Duodenal mucosa (tissue), 2 donors: ENCODE data around the gene RORB.
A peak's percentile ranks its signal among the peaks of the same experiment; 100 is the strongest.

Experiments used
- H3K27ac ChIP-seq: one replicate; pipeline ENCODE4 v1.7.0; 2013; ENCODE audit warnings: low read depth, low read length
- H3K27me3 ChIP-seq, 2 donors: one replicate each; pipeline ENCODE4 v1.7.0; 2013; ENCODE audit warnings: low read length in 2 of 2, control low read depth in 1 of 2; ENCODE audit not compliant: insufficient read depth in 2 of 2, control insufficient read depth in 1 of 2
- H3K36me3 ChIP-seq, 2 donors: one replicate each; pipeline ENCODE4 v1.7.0; 2013; ENCODE audit warnings: low read length in 2 of 2, control low read depth in 1 of 2; ENCODE audit not compliant: insufficient read depth in 2 of 2, control insufficient read depth in 1 of 2
- H3K4me1 ChIP-seq, 2 donors: one replicate each; pipeline ENCODE4 v1.7.0; 2013; ENCODE audit warnings: low read length in 2 of 2, control low read depth in 1 of 2; ENCODE audit not compliant: insufficient read depth in 2 of 2, control insufficient read depth in 1 of 2
- H3K4me3 ChIP-seq, 2 donors: one replicate each; pipeline ENCODE4 v1.7.0; 2013; ENCODE audit warnings: low read length in 2 of 2, low read depth in 1 of 2
- H3K9ac ChIP-seq, 2 donors: one replicate each; pipeline ENCODE4 v1.7.0; 2013; ENCODE audit warnings: low read length in 2 of 2, low read depth in 1 of 2
- H3K9me3 ChIP-seq, 2 donors: one replicate each; pipeline ENCODE4 v1.7.0; 2013; ENCODE audit warnings: low read length in 2 of 2, control low read depth in 1 of 2; ENCODE audit not compliant: control insufficient read depth in 1 of 2

Gene RORB

DNA sequence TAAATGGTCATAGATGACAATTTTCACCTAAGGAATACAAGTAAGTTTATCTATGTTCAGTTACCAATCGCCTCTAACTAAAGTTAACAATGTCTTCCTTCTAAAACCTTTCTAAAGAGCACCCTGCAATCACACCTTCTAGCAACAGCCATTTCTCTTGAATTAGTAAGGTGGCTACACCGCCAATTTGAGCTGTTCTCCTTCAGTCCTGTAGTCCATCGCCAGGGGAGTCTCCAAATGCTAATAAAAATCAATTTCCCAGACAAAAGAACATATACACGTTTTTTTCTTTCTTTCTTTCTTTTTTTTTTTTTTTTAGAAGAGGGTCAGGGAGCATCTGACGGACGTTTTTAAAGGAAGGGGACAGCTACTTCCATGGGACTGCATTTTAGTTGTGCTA lies 729 bp upstream of the RORB start:
- Histone ChIP-seq H3K9me3 (no peaks in the 10 kb centered on the region), H3K27me3 (peaks cover 46 to 54% of the 10 kb centered on the region in 2 donors), H3K9ac (no peak overlapping the region), H3K4me1 (peaks cover 3 to 26% of the 10 kb centered on the region in 2 donors), H3K36me3 (no peaks in the 10 kb centered on the region), H3K27ac (no peak overlapping the region), H3K4me3 (peak overlapping the region; percentile 73 to 91)

DNA sequence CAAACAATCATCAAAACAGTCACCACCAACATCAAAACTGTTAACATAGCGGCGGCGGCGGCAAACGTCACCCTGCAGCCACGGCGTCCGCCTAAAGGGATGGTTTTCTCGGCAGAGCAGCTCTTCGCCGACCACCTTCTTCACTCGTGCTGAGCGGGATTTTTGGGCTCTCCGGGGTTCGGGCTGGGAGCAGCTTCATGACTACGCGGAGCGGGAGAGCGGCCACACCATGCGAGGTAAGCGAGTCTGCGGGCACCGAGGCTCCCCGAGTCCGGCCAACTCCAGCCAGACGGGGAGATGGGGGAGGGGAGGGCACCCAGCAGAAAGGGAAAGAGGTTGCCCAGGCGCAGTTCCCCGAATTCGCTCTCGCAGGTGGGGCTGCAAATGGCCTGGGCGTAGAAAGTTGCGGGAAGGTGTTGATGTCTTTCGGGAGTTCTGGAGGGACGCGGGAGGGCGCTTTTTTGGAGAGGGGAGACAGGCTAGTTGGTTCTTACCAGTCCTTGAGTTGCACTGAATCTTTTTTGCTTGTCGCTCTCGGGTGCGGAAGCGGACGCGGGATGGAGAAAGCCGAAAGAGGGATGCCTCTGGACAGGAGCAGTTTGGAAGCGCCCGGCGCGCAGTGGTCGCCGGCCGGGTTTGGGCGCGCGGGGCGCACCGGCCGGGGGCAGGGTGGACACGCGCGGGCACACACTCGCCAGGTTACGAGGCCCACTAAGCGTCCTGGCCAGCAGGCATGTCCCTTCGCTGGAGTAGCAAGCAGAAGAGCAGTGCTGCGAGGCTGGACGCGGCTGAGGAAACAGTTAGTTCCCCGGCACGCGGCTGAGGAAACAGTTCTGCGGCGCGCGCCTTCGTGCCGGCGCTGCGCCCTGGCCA lies 849 bp downstream of the RORB start:
- Histone ChIP-seq H3K9ac (no peak overlapping the region), H3K4me3 (peak overlapping the region; percentile 73 to 91), H3K36me3 (no peaks in the 10 kb centered on the region), H3K27me3 (peaks cover 46 to 54% of the 10 kb centered on the region in 2 donors), H3K27ac (no peak overlapping the region), H3K4me1 (peaks cover 3 to 26% of the 10 kb centered on the region in 2 donors), H3K9me3 (no peaks in the 10 kb centered on the region)

DNA sequence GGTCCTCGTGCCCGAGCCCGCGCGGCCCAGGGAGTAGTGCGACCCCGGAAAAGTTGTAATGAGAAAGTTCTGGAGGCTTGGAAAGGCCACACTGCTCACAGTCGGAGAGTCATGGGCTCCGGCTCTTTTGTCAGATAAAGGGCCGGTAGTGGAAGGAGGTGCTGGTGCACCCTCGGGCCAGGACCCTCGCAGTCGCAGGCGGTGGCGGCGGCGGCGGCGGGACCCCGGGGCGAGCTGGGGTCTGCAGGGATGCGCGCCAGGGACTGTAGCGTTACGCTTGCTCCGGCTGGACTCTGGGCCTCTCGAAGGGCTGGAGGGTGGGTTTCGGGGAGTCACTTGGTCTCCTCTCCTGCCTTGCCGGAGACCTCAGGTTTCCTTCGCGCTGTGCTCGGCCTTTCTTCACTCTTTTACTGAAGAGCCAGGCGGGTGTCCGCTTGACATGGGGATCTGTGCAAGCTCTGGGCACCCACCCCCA lies 1.5 kb downstream of the RORB start:
- Histone ChIP-seq H3K27me3 (peaks cover 46 to 54% of the 10 kb centered on the region in 2 donors), H3K4me3 (peak overlapping the region; percentile 73 to 91), H3K36me3 (no peaks in the 10 kb centered on the region), H3K4me1 (peaks cover 3 to 26% of the 10 kb centered on the region in 2 donors), H3K27ac (no peak overlapping the region), H3K9me3 (no peaks in the 10 kb centered on the region), H3K9ac (no peak overlapping the region)

DNA sequence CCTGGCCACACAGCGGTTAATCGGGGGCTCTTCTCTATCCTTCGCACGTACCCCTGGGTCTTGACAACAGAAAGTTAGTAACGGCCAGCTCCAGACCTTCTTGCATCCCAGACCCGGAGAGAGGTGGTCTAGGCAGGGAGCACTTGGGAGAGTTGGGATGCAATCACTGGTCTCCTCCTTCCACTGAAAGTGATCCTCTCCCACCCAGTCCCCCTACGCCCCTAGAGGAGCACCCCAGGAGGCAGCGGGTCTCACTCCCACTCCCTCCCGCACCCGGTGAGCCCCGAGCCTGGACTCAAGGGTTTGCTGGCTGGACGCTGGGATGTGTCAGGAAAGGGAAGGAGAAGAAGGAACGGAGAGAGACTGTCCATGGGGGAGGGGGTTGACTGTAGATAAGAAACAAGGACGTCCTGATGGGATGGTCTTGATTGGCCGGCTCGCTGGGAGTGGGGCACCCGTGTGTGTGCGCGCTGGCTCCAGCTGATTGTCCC lies 2.0 kb downstream of the RORB start:
- peak overlapping the region; percentile 3 to 40 for H3K4me3 ChIP-seq

DNA sequence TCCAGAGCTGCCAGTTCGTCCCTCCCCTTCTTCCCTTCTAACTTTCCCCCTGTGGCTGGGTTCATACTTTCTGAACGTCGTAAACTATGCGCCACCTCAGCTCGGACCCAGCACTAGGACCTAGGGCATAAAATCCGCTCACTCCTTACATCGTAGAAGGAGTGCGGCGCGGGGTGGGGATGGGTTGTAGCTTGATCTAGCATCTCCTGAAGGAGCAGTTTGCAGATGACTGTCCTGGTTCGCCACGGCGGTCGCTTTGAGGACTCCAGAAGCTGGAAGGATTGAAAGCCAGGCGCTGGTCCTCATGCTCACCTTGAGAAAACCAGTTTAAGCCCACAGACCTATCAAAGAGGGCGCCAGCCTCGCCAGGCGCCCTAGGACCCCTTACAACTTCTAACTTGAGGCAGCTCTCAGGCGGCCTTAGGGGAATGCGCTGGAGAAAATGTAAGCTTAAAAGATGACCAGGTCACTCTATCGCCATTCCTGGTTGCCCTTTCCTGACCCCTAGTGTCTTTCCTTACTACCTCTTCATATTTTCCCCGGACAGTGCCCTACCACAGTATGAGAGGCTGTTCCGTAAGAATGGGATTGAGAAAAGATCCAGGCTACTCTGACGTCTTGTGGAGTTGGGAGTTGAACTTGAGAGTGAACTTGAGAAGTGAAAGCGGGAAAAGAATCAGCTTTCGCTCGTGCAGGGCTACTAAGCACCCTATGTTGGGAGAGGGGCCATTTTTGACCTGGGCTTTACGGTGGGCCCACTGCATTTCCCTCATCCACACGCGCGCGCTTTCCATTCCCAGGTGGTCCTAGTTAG lies 2.8 kb downstream of the RORB start:
- no peak overlapping the region for H3K27ac ChIP-seq
- no peak overlapping the region for H3K9ac ChIP-seq
- peaks cover 46 to 49% of the 10 kb centered on the region in 2 donors for H3K27me3 ChIP-seq
- H3K4me1 ChIP-seq = peaks cover 3 to 26% of the 10 kb centered on the region in 2 donors
- H3K36me3 ChIP-seq = no peaks in the 10 kb centered on the region
- H3K9me3 ChIP-seq = no peaks in the 10 kb centered on the region
- H3K4me3 ChIP-seq = peak overlapping the region; percentile 3 to 40

More for the DNA sequence above, 2.0 kb downstream of the RORB start:
- Histone ChIP-seq H3K36me3 (no peaks in the 10 kb centered on the region), H3K9ac (no peak overlapping the region), H3K9me3 (no peaks in the 10 kb centered on the region), H3K27ac (no peak overlapping the region), H3K27me3 (peaks cover 46 to 54% of the 10 kb centered on the region in 2 donors), H3K4me1 (peaks cover 3 to 26% of the 10 kb centered on the region in 2 donors)

DNA sequence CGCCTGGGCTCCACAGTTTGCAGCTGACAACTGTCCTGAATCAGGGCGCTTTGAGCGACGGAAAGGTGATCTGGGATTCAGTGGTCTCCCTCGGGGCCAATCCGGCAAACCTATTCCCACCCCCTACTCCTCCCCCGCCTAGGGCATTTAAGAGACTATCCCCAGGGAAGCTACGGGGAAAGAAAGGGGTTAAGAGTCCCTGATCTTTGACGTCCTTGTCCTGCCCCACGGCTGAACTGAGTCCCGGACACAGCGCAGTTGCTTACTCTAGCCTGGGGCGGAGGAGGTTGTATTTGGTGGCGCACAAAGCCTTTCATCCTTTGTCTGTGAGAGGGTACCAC lies 3.4 kb downstream of the RORB start:
- peaks cover 3 to 26% of the 10 kb centered on the region in 2 donors for H3K4me1 ChIP-seq
- H3K9me3 ChIP-seq = no peaks in the 10 kb centered on the region
- no peak overlapping the region for H3K27ac ChIP-seq
- H3K27me3 ChIP-seq = peaks cover 46 to 49% of the 10 kb centered on the region in 2 donors
- H3K36me3 ChIP-seq = no peaks in the 10 kb centered on the region
- H3K9ac ChIP-seq = no peak overlapping the region
- H3K4me3 ChIP-seq = peak overlapping the region in 1 of 2 donors; percentile 3

DNA sequence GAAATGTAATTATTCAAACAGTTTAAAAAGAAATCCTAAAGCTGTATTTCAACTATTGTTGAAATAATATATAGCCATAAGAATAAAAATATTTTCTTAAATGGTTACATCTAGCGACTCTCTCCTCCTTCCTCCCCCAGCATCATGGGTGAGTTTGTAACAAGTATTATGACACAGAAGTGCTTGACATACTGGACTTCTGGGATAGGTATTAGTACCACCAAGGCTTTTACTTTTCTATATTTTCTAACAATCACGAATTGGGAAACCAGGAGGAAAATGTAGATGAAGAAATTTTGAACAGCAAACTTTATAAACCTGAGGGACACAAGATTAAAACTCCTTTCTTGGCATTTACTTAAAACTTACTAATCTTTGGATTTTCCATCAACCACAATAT lies 4.4 kb downstream of the RORB start:
- no peak overlapping the region for H3K27ac ChIP-seq
- no peak overlapping the region for H3K4me3 ChIP-seq
- no peak overlapping the region for H3K9ac ChIP-seq
- H3K4me1 ChIP-seq = peaks cover 3 to 26% of the 10 kb centered on the region in 2 donors
- H3K36me3 ChIP-seq = no peaks in the 10 kb centered on the region
- H3K27me3 ChIP-seq = peaks cover 38 to 40% of the 10 kb centered on the region in 2 donors
- H3K9me3 ChIP-seq = no peaks in the 10 kb centered on the region

DNA sequence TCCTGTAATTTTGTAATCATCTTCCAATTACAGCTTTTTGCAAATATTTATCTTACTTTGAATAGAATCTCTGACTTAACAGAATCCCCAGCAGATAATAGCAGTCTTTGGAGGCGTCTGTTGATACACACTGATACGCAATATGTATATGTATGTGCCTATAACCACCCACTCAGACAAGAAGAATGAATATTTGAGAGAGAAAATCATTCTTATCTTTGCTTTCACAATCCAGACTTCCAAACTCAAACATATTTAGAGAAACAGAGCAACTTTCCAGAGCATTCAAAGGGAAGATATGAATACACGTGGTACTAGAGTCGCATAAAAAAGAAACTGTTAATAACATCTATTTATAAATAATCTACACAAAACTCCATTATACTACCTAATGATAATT lies 6.1 kb downstream of the RORB start:
- peaks cover 29 to 35% of the 10 kb centered on the region in 2 donors for H3K27me3 ChIP-seq
- no peak overlapping the region for H3K27ac ChIP-seq
- no peaks in the 10 kb centered on the region for H3K36me3 ChIP-seq

DNA sequence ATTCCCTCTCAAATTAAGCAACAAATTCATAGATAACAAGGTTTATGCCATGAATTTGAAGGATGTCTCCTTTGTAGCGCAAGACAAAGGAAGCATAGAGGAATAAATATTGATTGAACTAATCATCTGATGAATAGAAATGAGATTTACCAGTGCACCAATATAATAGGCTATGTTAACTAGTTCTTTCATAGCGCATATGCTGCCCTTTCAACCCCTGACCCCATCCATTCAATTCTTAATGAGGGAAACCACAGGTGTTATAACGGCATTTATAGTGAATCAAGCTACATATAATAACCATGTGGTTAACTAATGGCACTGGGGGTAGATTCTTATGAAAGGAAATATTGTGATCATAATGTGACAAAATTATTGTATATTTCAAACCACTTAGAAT lies 6.5 kb downstream of the RORB start:
- H3K36me3 ChIP-seq = no peaks in the 10 kb centered on the region
- peaks cover 3 to 15% of the 10 kb centered on the region in 2 donors for H3K4me1 ChIP-seq
- no peaks in the 10 kb centered on the region for H3K9me3 ChIP-seq
- no peak overlapping the region for H3K9ac ChIP-seq
- H3K27me3 ChIP-seq = peaks cover 25 to 30% of the 10 kb centered on the region in 2 donors
- H3K4me3 ChIP-seq = no peak overlapping the region
- H3K27ac ChIP-seq = no peak overlapping the region

More for the DNA sequence above, 6.1 kb downstream of the RORB start:
- H3K4me1 ChIP-seq = peaks cover 3 to 19% of the 10 kb centered on the region in 2 donors
- H3K9me3 ChIP-seq = no peaks in the 10 kb centered on the region
- no peak overlapping the region for H3K9ac ChIP-seq
- H3K4me3 ChIP-seq = no peak overlapping the region

DNA sequence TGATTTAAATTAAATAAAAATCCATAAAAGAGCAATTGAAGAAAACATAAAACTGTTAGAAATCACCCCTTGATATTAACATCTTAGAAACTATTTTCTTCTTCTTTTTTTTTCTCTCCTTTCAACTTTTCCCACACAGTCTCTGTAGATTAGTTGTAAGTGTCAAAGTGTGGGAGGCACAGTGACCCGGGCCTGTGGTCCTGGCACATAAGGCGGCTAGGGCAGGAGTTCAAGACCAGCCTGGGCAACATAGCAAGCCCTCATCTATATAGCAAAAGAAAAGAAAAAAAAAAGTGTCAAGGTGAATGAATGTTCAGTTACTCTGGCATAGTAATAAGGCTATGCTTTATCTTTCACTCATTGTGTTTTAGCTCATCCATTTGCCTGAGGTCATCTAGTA lies 14.2 kb downstream of the RORB start:
- Histone ChIP-seq H3K27me3 (peaks cover 0 to 4% of the 10 kb centered on the region in 2 donors), H3K4me1 (no peaks in the 10 kb centered on the region), H3K36me3 (no peaks in the 10 kb centered on the region), H3K27ac (no peak overlapping the region), H3K9me3 (no peaks in the 10 kb centered on the region), H3K9ac (no peak overlapping the region), H3K4me3 (no peak overlapping the region)
